Activated CD4-positive, CD25-positive, alpha-beta regulatory T cell treated with anti-CD3 and anti-CD28 coated beads, Interleukin-2, amount 50 U/mL, for 16 hours (primary cell): ENCODE measurements around the gene BIRC2.
"Not testable (repeated sequence)": the region's sequence is repeated elsewhere in the genome, so short reads cannot be mapped to it uniquely, and the experiment has no call there.

ENCODE experiments used
- DNase-seq: peaks from one replicate; pipeline ENCODE4 v3.0.0-alpha.2; 2020; ENCODE audit warnings: low read depth, low spot score

The BIRC2 gene

GRCh38 chr11:102323542-102324251, 23.3 kb upstream of the BIRC2 start:
- DNase-seq = no peak

- DNase-seq = no peak
These were observed 21.9 kb upstream of the BIRC2 start for GRCh38 chr11:102325088-102325487.

GRCh38 chr11:102328748-102329147, 18.3 kb upstream of the BIRC2 start:
- DNase-seq = no peak

- no peak for DNase-seq
These were observed 16.8 kb upstream of the BIRC2 start for GRCh38 chr11:102330231-102330630.

- DNase-seq = no peak
These were observed 15.7 kb upstream of the BIRC2 start for GRCh38 chr11:102331341-102331740.

- no peak for DNase-seq
These were observed 14.4 kb upstream of the BIRC2 start for GRCh38 chr11:102332611-102332994.

GRCh38 chr11:102338479-102339010, 8.5 kb upstream of the BIRC2 start:
- no peak for DNase-seq

GRCh38 chr11:102341311-102341710, 5.7 kb upstream of the BIRC2 start:
- DNase-seq = not testable (repeated sequence)

- peak; percentile 56 for DNase-seq
These were observed 5.1 kb upstream of the BIRC2 start for GRCh38 chr11:102341844-102342318.

- DNase-seq = no peak
These were observed 3.2 kb upstream of the BIRC2 start for GRCh38 chr11:102343809-102344208.

- DNase-seq = no peak
These were observed 1.1 kb upstream of the BIRC2 start for GRCh38 chr11:102345904-102346303.

GRCh38 chr11:102346456-102346747, 612 bp upstream of the BIRC2 start:
- no peak for DNase-seq

GRCh38 chr11:102347462-102348370, 702 bp downstream of the BIRC2 start:
- no peak for DNase-seq

GRCh38 chr11:102357116-102357515, 10.1 kb downstream of the BIRC2 start:
- DNase-seq = no peak

- DNase-seq = no peak
These were observed 12.4 kb downstream of the BIRC2 start for GRCh38 chr11:102359372-102359771.

- no peak for DNase-seq
These were observed 13.7 kb downstream of the BIRC2 start for GRCh38 chr11:102360681-102361080.

- DNase-seq = no peak
These were observed 14.3 kb downstream of the BIRC2 start for GRCh38 chr11:102361086-102362031.

- no peak for DNase-seq
These were observed 18.0 kb downstream of the BIRC2 start for GRCh38 chr11:102364991-102365390.

- no peak for DNase-seq
These were observed 20.4 kb downstream of the BIRC2 start for GRCh38 chr11:102367364-102367763.

GRCh38 chr11:102368472-102368871, 21.5 kb downstream of the BIRC2 start:
- DNase-seq = no peak

- DNase-seq = not testable (repeated sequence)
These were observed 27.8 kb downstream of the BIRC2 start for GRCh38 chr11:102374633-102375424.
